Lower leg skin (tissue), 3 donors: ENCODE measurements around the gene TRIM32.

Source experiments
- CTCF ChIP-seq, 3 donors: fragments of 450-650 bp; IDR thresholded peaks; one replicate each; pipeline ENCODE4 v1.5.1; 2016; ENCODE audit warnings: antibody characterized with exemption in 3 of 3, mild to moderate bottlenecking in 3 of 3, moderate library complexity in 2 of 3
- POLR2A ChIP-seq, 2 donors: fragments of 450-650 bp; IDR thresholded peaks; one replicate each; pipeline ENCODE4 v1.6.1; 2016 to 2017; ENCODE audit warnings: antibody characterized with exemption in 2 of 2, mild to moderate bottlenecking in 1 of 2, moderate library complexity in 1 of 2

GRCh38 chr9:116683535-116683934, 3.6 kb upstream of the TRIM32 start:
- TF ChIP-seq CTCF (IDR thresholded peaks at IDR 0.05) = no peak
- no peak for TF ChIP-seq POLR2A (IDR thresholded peaks at IDR 0.05)
